CD1c-positive myeloid dendritic cell (primary cell): ENCODE results near the gene RAB37.

Experiments
- DNase-seq: peaks from one replicate; pipeline ENCODE4 v3.0.0-alpha.2; 2016; ENCODE audit errors: extremely low spot score

The RAB37 gene

GRCh38 chr17:74744714-74745547 lies 7.9 kb downstream of the RAB37 start:
- DNase-seq, result peak; percentile 88

DNA sequence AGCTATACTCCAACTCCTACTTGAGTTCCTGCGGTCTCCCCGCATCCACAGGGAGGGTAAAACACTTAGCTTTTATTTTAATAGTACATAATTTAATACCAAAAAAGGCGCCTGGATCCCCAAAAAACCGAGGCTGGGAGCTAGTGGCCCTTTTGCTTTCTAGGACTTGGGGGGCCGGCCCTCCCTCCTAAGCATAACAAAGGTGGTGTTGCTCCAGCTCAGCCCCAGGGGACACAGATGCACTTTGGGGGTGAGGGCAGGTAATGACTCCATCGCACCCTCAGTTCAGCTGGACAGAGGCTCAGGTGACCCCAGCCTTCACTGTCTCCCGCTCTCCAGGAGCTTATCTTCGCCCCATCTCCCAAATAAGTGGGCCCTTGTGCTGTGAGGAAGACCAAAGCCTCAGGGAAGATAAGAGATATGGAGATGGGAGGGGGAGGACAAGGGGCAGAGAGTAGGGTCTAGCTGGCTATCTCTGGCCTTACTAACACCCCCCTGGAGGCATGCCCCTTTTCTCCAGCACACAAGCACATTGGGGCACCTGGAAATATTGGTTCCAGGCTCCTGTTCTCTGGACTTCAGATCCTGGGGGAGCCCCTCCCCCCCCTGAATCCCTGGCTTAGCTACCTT lies 8.6 kb downstream of the RAB37 start:
- no peak for DNase-seq

DNA sequence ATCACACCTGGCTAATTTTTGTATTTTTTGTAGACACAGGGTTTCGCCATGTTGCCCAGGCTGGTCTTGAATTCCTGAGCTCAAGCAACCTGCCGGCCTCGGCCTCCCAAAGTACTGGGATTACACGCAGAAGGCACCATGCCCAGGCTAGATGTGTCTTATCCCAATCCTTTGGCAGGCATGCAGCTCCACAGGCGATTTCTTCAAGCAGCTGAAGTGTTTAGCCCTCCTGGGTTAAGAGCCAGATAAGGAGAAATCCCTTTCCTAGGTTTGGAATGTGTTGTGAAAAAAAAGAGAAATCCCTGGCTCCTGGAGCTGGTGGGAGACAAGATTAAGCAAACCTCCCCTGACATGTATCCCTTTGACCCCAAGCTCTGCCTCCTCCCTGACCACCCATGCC lies 9.3 kb downstream of the RAB37 start:
- DNase-seq, result no peak

DNA sequence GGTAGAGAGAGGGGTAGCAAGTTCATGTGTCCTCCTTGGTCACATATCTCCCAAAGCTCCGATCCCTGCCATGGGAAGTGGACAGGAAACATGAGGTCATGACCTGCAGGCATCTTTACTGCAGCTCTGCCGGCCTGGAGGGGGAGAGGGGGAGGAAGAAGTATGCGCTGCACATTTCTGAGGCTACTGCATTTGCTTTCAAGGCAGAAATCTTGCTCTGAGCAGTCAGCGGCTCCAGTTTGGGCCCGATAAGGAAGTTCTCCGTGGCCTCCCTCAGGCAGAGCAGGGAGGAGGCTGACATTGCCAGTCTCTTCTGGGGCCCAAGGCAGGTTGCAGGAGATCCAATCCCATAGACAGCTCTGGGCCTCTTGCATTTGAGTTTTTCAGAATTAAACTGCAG lies 9.9 kb downstream of the RAB37 start:
- DNase-seq, result peak; percentile 63

- no peak for DNase-seq
These were observed 11.1 kb downstream of the RAB37 start for GRCh38 chr17:74748279-74748528.

- peak; percentile 98 for DNase-seq
These were observed 11.6 kb downstream of the RAB37 start, which contains the start of gene NHERF1 for GRCh38 chr17:74748529-74749278. NHERF1 (plus strand) TSS chr17:74748628; CDS start chr17:74748847, 219 bp downstream.

GRCh38 chr17:74749279-74750038 lies 12.4 kb downstream of the RAB37 start:
- DNase-seq, result no peak

- no peak for DNase-seq
These were observed 12.9 kb downstream of the RAB37 start for GRCh38 chr17:74750039-74750326.

GRCh38 chr17:74750327-74751069 lies 13.4 kb downstream of the RAB37 start:
- DNase-seq, result no peak

GRCh38 chr17:74752415-74752814 lies 15.4 kb downstream of the RAB37 start:
- no peak for DNase-seq

DNA sequence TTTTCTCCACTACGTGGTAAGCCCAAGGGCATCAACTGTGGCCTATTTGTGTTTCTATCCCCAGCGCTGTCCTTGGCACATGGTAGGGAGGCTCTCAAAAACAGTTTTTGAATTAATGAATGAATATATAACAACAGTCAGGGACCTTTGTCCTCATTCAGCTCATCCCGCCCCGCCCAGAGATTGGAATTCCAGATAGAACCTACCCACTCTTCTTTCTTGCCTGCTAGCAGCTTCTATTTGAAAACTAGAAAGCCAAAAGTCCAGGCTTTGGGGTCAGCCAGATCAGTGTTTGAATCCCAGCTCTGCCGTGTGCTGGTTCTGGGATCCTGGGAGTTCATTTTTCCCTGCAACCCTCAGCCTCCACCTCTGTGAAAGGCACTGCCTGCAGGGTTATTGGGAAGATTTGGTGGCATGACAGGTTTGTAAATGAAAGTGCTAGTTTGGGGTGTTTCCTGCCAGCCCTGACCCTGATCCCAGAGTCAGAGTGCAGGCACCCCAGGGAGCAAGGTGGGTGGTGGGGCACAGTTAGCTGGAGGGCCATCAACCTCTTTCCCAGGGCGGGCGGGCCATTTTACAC lies 15.9 kb downstream of the RAB37 start:
- DNase-seq, result no peak

DNA sequence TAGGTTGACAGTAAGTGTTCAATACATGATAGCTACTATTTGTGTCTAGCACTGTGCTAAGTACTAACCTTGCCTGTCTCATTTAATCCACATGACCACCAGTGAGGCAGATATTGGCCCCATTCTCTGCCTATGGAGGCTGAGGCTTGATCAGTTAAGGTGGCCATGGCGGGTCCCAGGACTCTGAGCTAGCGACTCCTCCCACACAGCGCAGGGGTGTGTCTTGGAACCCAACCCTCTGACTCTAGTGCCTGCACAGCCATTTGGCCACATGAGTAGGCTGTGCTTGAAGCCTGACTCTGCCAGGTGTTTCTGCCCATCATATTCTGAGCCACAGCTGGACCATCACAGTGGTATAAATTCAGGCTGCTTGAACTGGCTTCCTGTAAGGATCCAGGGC lies 17.8 kb downstream of the RAB37 start:
- no peak for DNase-seq

DNA sequence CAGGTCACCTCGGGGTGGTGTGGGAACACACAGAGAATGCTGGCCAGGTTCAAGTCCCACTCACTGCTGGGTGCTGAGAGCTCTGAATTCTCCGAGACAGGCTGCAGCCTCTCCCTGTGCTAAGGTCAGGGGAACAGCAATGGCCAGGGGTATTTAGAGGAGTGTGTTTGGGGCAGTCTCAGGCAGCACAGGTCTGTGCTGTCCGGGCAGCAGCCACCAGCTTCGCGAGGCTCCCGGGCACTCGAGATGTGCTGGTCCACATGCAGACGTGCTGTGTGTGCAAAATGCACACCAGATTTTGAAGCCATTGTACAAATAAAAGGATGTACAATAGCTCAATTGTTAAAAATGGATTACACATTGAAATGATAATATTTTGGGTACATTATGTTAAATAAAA lies 18.5 kb downstream of the RAB37 start:
- no peak for DNase-seq

DNA sequence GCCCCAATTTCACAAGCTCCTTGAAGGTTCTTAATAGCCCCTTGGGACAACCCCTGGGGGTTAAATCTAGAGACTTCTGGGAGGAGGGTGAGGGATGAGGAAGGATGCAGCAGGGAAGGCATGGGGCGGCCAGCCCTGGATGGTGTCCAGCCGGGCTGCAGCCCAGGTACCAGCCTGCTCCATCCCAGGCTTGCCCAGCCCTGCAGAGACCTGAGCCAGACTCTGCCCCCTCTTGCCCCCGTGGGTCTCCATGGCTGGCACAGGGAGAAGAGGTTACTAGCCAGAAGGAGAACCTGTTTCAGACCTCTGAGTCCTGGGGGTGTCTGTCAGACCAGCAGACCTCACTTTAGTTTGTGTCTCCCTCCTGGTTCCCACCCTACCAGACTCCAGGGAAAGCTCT lies 19.8 kb downstream of the RAB37 start:
- DNase-seq, result no peak

DNA sequence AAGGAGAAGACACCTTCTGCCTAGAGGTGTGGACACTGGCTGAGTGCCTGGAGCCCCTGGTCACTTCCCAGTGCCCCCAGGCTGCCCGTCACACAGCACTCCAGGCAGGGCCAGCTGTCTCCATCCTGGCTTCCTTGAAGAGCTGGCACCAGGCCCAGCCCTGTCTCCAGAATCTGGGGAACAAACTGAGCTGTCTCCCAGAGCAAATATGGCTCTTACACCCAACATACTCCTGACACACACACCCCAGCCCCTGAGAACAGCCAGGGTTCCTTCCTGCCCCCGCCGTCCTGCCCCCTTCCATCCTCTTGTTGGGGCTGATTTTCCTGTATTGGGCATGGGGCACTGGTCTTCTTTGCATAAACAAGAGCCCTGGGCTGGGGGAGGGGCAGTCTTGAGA lies 20.4 kb downstream of the RAB37 start:
- no peak for DNase-seq

GRCh38 chr17:74757931-74758847 lies 21.1 kb downstream of the RAB37 start:
- DNase-seq, result peak; percentile 14

GRCh38 chr17:74758848-74759168 lies 21.8 kb downstream of the RAB37 start:
- DNase-seq, result peak; percentile 34

- no peak for DNase-seq
These were observed 22.3 kb downstream of the RAB37 start for GRCh38 chr17:74759243-74759801.

- DNase-seq, result no peak
These were observed 22.9 kb downstream of the RAB37 start for GRCh38 chr17:74759941-74760340.
